ENCODE data around the gene CIRBP.

CIRBP gene

GRCh38 chr19:1224847-1225246 lies 44.3 kb upstream of the CIRBP start:
- no peak overlapping the region for H3K4me3 ChIP-seq (ENCODE audit: low read length)
- no peak overlapping the region for H2AFZ ChIP-seq (ENCODE audit: low read depth, low read length)
- no peaks in the 10 kb centered on the region for H3K79me2 ChIP-seq (ENCODE audit: low read length)
- TF ChIP-seq CTCF (IDR thresholded peaks at IDR 0.05; ENCODE audit: low read depth, low read length): no peak
- no peak for TF ChIP-seq EZH2phosphoT487 (IDR thresholded peaks at IDR 0.05; ENCODE audit: low read depth)
- 0 out of 2 replicates have a peak, but pooled peaks cover 7% of the 10 kb centered on the region for H4K20me1 ChIP-seq (ENCODE audit: insufficient read depth, low read length)
- H3K9ac ChIP-seq (ENCODE audit: low read length): no peak overlapping the region
- H3K27me3 ChIP-seq (ENCODE audit: low read depth, low read length): no peaks in the 10 kb centered on the region
- H3K36me3 ChIP-seq (replicated peaks; ENCODE audit: low read depth, low read length): peaks cover 21% of the 10 kb centered on the region
- no peak overlapping the region for H3K4me2 ChIP-seq (ENCODE audit: low read length)
- no peaks in the 10 kb centered on the region for H3K4me1 ChIP-seq (ENCODE audit: low read length)
- H3K27ac ChIP-seq (ENCODE audit: low read length): no peak overlapping the region
- no peaks in the 10 kb centered on the region for H3K9me3 ChIP-seq (ENCODE audit: insufficient read depth, low read length)

- Histone ChIP-seq H3K9me3 (ENCODE audit: insufficient read depth, low read length) (no peaks in the 10 kb centered on the region), H4K20me1 (ENCODE audit: insufficient read depth, low read length) (0 out of 2 replicates have a peak, but pooled peaks cover 3% of the 10 kb centered on the region), H3K36me3 (replicated peaks; ENCODE audit: low read depth, low read length) (peaks cover 15% of the 10 kb centered on the region), H3K9ac (ENCODE audit: low read length) (no peak overlapping the region), H3K4me2 (ENCODE audit: low read length) (no peak overlapping the region), H2AFZ (ENCODE audit: low read depth, low read length) (no peak overlapping the region), H3K27ac (ENCODE audit: low read length) (no peak overlapping the region), H3K4me3 (ENCODE audit: low read length) (no peak overlapping the region), H3K27me3 (ENCODE audit: low read depth, low read length) (no peaks in the 10 kb centered on the region), H3K4me1 (ENCODE audit: low read length) (peaks cover under 1% of the 10 kb centered on the region; the same call in 1 of the 2 replicates), H3K79me2 (ENCODE audit: low read length) (no peaks in the 10 kb centered on the region)
- TF ChIP-seq CTCF (IDR thresholded peaks at IDR 0.05; ENCODE audit: low read depth, low read length): no peak
- no peak for TF ChIP-seq EZH2phosphoT487 (IDR thresholded peaks at IDR 0.05; ENCODE audit: low read depth)
Observed at GRCh38 chr19:1225440-1226226, 43.5 kb upstream of the CIRBP start.

GRCh38 chr19:1226227-1226518 lies 43.0 kb upstream of the CIRBP start:
- Histone ChIP-seq H3K4me1 (ENCODE audit: low read length) (peaks cover 6% of the 10 kb centered on the region; the same call in 1 of the 2 replicates), H3K27ac (ENCODE audit: low read length) (no peak overlapping the region), H3K9ac (ENCODE audit: low read length) (no peak overlapping the region), H3K79me2 (ENCODE audit: low read length) (no peaks in the 10 kb centered on the region), H4K20me1 (ENCODE audit: insufficient read depth, low read length) (no peaks in the 10 kb centered on the region), H3K9me3 (ENCODE audit: insufficient read depth, low read length) (no peaks in the 10 kb centered on the region), H3K4me3 (ENCODE audit: low read length) (no peak overlapping the region), H3K27me3 (ENCODE audit: low read depth, low read length) (no peaks in the 10 kb centered on the region), H3K36me3 (replicated peaks; ENCODE audit: low read depth, low read length) (peaks cover 14% of the 10 kb centered on the region), H3K4me2 (ENCODE audit: low read length) (no peak overlapping the region), H2AFZ (ENCODE audit: low read depth, low read length) (no peak overlapping the region)
- TF ChIP-seq CTCF (IDR thresholded peaks at IDR 0.05; ENCODE audit: low read depth, low read length): no peak
- no peak for TF ChIP-seq EZH2phosphoT487 (IDR thresholded peaks at IDR 0.05; ENCODE audit: low read depth)

- TF ChIP-seq EZH2phosphoT487 (IDR thresholded peaks at IDR 0.05; ENCODE audit: low read depth): no peak
- TF ChIP-seq CTCF (IDR thresholded peaks at IDR 0.05; ENCODE audit: low read depth, low read length): no peak
- Histone ChIP-seq H4K20me1 (ENCODE audit: insufficient read depth, low read length) (no peaks in the 10 kb centered on the region), H3K36me3 (replicated peaks; ENCODE audit: low read depth, low read length) (peaks cover 14% of the 10 kb centered on the region), H3K4me3 (ENCODE audit: low read length) (no peak overlapping the region), H3K27ac (ENCODE audit: low read length) (no peak overlapping the region), H3K4me2 (ENCODE audit: low read length) (no peak overlapping the region), H3K27me3 (ENCODE audit: low read depth, low read length) (no peaks in the 10 kb centered on the region), H3K79me2 (ENCODE audit: low read length) (no peaks in the 10 kb centered on the region), H3K4me1 (ENCODE audit: low read length) (peaks cover 11% of the 10 kb centered on the region), H3K9me3 (ENCODE audit: insufficient read depth, low read length) (no peaks in the 10 kb centered on the region), H3K9ac (ENCODE audit: low read length) (no peak overlapping the region), H2AFZ (ENCODE audit: low read depth, low read length) (no peak overlapping the region)
Observed at GRCh38 chr19:1226522-1227303, 42.4 kb upstream of the CIRBP start.
